ENCODE results near the gene STK32A. TPM values are rescaled to one million over a fixed set of nuclear protein-coding genes. Genes with fewer than 3 reads are reported as not detected.
A peak's percentile ranks its signal among the peaks of the same experiment; 100 is the strongest.

STK32A gene
- total RNA-seq, 4 donors from 2014 or later: 1.0 to 1.4 (median 1.3) TPM

DNA sequence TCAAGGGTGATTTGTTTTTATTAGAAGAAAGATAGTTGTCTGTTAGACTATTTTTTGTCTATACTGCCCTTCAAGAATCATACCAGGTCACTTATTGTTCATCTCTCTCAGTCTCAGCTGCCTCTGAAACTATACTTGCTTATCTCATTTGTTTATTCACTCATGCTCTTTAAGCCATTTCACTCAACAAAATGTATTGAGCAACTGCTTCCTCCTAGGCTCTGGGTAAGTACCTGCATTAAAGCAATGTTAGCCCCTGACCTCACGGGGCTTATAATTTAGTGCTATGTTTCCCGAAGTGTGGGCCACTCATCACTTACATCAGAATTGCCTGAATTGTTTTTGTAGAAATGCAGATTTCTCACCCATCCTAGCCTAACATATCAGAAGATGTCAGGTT is 174.2 kb downstream of the STK32A start:
- intact Hi-C loops (cut with DNase I): no loop called here
- Histone ChIP-seq H3K4me3 (no peak overlapping the region), H3K9me3 (no peaks in the 10 kb centered on the region), H3K27ac (replicated peaks in 1 of 4) (peak overlapping the region; percentile 85 to 96 (median 92)), H3K27me3 (no peaks in the 10 kb centered on the region), H3K4me1 (peaks cover 46 to 100% (median 99%) of the 10 kb centered on the region in 4 donors), H3K36me3 (peaks cover 18 to 70% (median 28%) of the 10 kb centered on the region in 4 donors)
- no peak for TF ChIP-seq POLR2AphosphoS5 (IDR thresholded peaks at IDR 0.05)
- no peak for TF ChIP-seq EP300 (IDR thresholded peaks at IDR 0.05)
- TF ChIP-seq, protein P1, sequence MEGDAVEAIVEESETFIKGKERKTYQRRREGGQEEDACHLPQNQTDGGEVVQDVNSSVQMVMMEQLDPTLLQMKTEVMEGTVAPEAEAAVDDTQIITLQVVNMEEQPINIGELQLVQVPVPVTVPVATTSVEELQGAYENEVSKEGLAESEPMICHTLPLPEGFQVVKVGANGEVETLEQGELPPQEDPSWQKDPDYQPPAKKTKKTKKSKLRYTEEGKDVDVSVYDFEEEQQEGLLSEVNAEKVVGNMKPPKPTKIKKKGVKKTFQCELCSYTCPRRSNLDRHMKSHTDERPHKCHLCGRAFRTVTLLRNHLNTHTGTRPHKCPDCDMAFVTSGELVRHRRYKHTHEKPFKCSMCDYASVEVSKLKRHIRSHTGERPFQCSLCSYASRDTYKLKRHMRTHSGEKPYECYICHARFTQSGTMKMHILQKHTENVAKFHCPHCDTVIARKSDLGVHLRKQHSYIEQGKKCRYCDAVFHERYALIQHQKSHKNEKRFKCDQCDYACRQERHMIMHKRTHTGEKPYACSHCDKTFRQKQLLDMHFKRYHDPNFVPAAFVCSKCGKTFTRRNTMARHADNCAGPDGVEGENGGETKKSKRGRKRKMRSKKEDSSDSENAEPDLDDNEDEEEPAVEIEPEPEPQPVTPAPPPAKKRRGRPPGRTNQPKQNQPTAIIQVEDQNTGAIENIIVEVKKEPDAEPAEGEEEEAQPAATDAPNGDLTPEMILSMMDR (IDR thresholded peaks at IDR 0.05): no peak
- TF ChIP-seq POLR2A (IDR thresholded peaks at IDR 0.05; ENCODE audit: low read depth): no peak
- WGBS: 96% methylated on average over 2 of the region's 2 CpGs
- no peak for DNase-seq (ENCODE audit: extremely low spot score)

DNA sequence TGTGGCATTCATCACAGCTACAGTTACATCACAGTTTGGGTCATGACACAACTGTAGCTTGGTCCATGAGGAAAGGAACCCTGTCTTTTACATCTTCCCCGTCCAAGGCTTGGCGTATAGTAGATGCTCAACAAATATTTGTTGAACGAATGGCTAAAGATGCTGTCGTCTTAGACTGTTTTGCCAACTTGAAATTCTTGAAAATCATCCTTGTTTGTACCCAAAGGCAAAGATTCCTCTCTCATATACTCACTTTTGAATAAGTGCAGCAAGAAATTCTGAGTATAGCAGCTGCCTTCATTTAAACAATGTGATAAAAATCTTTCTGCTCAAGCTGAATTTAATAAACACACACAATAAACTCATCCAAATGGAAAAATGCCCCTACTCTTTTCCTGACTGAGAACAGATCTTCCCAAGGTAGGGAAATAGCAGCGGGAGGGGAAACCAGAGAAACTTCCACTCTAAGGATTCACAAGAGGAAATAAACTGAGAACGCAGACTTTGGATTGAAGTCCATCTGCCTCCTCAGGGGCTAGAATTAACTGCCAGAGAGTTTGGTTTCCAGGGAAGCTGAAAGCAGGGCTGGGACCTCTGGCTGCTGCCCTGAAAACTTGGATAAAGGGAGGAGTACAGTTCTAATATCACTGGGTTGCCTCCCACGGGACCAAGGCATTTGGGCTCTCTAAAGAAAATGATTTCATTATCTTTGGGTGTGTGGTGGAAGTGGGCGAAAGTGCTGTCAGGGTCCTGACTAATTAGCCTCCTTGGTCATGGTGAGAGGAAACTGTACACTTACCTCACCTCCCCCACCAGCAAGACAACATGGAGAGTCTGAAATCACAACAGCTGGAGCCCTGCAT is 175.9 kb downstream of the STK32A start:
- intact Hi-C loops (cut with DNase I): no loop called here
- no peaks in the 10 kb centered on the region for H3K9me3 ChIP-seq
- no peaks in the 10 kb centered on the region for H3K27me3 ChIP-seq
- peak; percentile 30 to 37 for TF ChIP-seq POLR2AphosphoS5 (IDR thresholded peaks at IDR 0.05)
- no peak for TF ChIP-seq POLR2A (IDR thresholded peaks at IDR 0.05; ENCODE audit: low read depth)
- H3K4me1 ChIP-seq: peaks cover 30 to 100% (median 99%) of the 10 kb centered on the region in 4 donors
- H3K27ac ChIP-seq (replicated peaks in 1 of 4): peak overlapping the region; percentile 85 to 96 (median 92)
- H3K4me3 ChIP-seq: no peak overlapping the region
- 46% methylated on average over 8 of the region's 8 CpGs for WGBS
- DNase-seq (ENCODE audit: extremely low spot score): no peak
- H3K36me3 ChIP-seq: peaks cover 17 to 81% (median 32%) of the 10 kb centered on the region in 4 donors

DNA sequence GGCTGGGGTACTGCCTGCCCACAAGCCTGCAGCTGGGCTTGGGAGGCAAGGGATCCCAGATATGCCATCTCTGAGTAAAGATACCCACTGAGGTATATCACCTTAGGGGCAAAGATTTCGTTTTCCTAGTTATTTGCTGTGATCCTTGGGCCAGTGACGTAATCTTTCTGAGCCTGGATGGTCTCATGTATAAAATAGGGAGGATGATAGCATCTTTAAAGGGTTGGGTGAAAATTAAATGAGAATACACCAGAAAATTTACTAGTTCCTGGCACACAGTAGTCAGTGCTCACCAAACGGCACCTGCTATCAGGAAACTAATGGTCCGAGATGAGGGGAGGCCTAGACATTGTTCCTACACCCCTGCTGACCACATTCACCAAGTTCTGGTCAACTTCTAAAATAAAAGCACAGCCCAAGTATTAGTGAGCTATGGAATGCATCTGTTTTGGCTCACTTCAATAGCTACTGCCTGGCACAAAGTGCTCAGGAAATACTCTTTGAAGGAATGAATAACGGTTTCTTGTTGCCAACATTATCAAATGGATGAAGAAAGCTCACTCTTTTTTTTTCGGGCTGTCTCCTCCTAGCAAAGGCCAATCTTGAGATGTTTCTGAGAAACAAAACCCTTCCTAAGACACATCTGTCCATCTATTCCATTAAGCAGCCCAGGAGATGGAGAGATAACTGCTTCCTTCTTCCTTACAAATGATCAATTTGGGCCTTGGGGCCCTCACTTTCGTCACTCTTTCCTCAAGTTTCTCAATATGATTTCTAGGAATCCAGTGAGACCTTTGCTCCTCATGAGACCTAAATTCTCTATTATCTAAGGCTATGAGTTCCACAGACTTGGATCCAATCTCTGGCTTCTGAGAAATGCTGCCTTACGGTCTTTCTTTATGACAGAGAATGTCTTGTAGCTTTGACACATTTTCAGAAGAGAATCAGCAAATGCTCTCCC is 176.8 kb downstream of the STK32A start:
- DNase-seq (ENCODE audit: extremely low spot score): no peak
- 44% methylated on average over 8 of the region's 8 CpGs for WGBS

DNA sequence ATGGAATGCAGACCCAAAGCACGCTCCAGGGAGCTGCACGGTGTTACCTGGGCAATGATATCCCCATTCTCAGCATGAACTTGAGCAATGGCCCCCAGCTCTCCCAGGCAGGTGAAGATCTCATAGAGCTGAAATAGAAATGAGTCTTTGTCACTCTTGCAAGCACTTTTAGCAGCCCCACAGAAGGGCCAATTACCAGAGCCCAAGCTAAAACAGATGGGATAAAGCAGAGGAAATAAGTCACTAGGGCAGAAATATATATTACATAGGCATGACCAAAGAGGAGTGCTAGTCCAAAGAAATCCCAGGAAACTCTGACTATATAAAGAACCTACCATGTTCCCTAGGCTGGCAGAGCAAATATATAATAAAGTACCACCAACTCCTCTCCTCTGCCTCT is 177.7 kb downstream of the STK32A start:
- WGBS: 100% methylated on average over 2 of the region's 2 CpGs
- H3K27ac ChIP-seq (replicated peaks in 1 of 4): peak overlapping the region; percentile 85 to 96 (median 92)
- no peaks in the 10 kb centered on the region for H3K27me3 ChIP-seq
- intact Hi-C loops (cut with DNase I): no loop called here
- no peaks in the 10 kb centered on the region for H3K9me3 ChIP-seq
- DNase-seq (ENCODE audit: extremely low spot score): no peak
- TF ChIP-seq POLR2A (IDR thresholded peaks at IDR 0.05; ENCODE audit: low read depth): no peak
- no peak for TF ChIP-seq POLR2AphosphoS5 (IDR thresholded peaks at IDR 0.05)
- TF ChIP-seq, protein P1 (IDR thresholded peaks at IDR 0.05): no peak
- TF ChIP-seq EP300 (IDR thresholded peaks at IDR 0.05): no peak
- H3K4me3 ChIP-seq: no peak overlapping the region
- H3K36me3 ChIP-seq: peaks cover 14 to 68% (median 31%) of the 10 kb centered on the region in 4 donors
- peaks cover 20 to 100% (median 99%) of the 10 kb centered on the region in 4 donors for H3K4me1 ChIP-seq

More for the DNA sequence above, 176.8 kb downstream of the STK32A start:
- intact Hi-C loops (cut with DNase I): no loop called here
- no peaks in the 10 kb centered on the region for H3K9me3 ChIP-seq
- no peak overlapping the region for H3K4me3 ChIP-seq
- H3K36me3 ChIP-seq: peaks cover 14 to 73% (median 31%) of the 10 kb centered on the region in 4 donors
- H3K4me1 ChIP-seq: peaks cover 21 to 100% (median 99%) of the 10 kb centered on the region in 4 donors
- no peaks in the 10 kb centered on the region for H3K27me3 ChIP-seq
- H3K27ac ChIP-seq (replicated peaks in 1 of 4): peak overlapping the region; percentile 85 to 96 (median 92)
- TF ChIP-seq EP300 (IDR thresholded peaks at IDR 0.05) (no peak), POLR2AphosphoS5 (IDR thresholded peaks at IDR 0.05) (peak in 1 of 2 donors; percentile 14)

DNA sequence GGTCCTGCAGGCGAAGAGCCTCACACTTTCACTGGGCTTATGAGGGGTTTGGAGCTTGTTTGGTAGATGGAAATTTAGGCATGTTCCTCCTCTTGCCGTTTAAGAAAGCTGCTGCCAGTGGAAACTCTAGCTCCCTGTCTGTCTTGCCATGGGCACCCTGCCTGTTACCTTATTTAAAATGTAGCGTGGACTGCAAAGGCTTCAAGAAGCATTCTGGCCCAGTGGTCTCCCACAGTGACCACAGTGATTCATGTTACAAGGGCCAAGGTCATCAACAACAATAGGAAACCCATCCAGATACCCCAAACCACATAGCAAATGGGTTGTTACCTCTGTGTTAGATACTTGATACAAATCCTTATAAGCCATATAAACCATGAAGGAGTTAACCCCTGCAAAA is 178.4 kb downstream of the STK32A start:
- peaks cover 21 to 100% (median 99%) of the 10 kb centered on the region in 4 donors for H3K4me1 ChIP-seq
- no peak overlapping the region for H3K4me3 ChIP-seq
- WGBS: 67% methylated on average over 2 of the region's 3 CpGs
- TF ChIP-seq, protein P1 (IDR thresholded peaks at IDR 0.05): no peak
- intact Hi-C loops (cut with DNase I): no loop called here
- H3K36me3 ChIP-seq: peaks cover 10 to 69% (median 31%) of the 10 kb centered on the region in 4 donors
- no peaks in the 10 kb centered on the region for H3K9me3 ChIP-seq
- peak overlapping the region; percentile 85 to 96 (median 92) for H3K27ac ChIP-seq (replicated peaks in 1 of 4)
- no peaks in the 10 kb centered on the region for H3K27me3 ChIP-seq
- no peak for DNase-seq (ENCODE audit: extremely low spot score)

All from esophagus muscularis mucosa (tissue), 4 donors.